ENCODE data around the gene SEC61A2. TPM values are rescaled to one million over a fixed set of nuclear protein-coding genes. Genes with fewer than 3 reads are reported as not detected.
"Not testable (repeated sequence)": the region's sequence is repeated elsewhere in the genome, so short reads cannot be mapped to it uniquely, and the experiment has no call there.

Gene SEC61A2
- total RNA-seq, result 6.0 and 9.0 TPM in 2 replicates

- no peak for DNase-seq (ENCODE audit: extremely low read depth, low read depth, low spot score)
Measured at GRCh38 chr10:12129222-12130111, at the start of gene SEC61A2. Gene SEC61A2, plus strand, starts transcription at chr10:12129677. Its CDS starts 111 bp downstream, at chr10:12129788.

GRCh38 chr10:12081470-12081869 is 48.0 kb upstream of the SEC61A2 start:
- no peak for DNase-seq (ENCODE audit: extremely low read depth, low read depth, low spot score)

GRCh38 chr10:12081879-12082557 is 47.5 kb upstream of the SEC61A2 start:
- DNase-seq (ENCODE audit: extremely low read depth, low read depth, low spot score), result no peak

- no peak for DNase-seq (ENCODE audit: extremely low read depth, low read depth, low spot score)
Measured at GRCh38 chr10:12088919-12089318, 40.6 kb upstream of the SEC61A2 start.

- no peak for DNase-seq (ENCODE audit: extremely low read depth, low read depth, low spot score)
Measured at GRCh38 chr10:12091421-12091820, 38.1 kb upstream of the SEC61A2 start.

GRCh38 chr10:12097361-12097760 is 32.1 kb upstream of the SEC61A2 start:
- DNase-seq (ENCODE audit: extremely low read depth, low read depth, low spot score), result not testable (repeated sequence)

- no peak for DNase-seq (ENCODE audit: extremely low read depth, low read depth, low spot score)
Measured at GRCh38 chr10:12097791-12098190, 31.7 kb upstream of the SEC61A2 start.

- DNase-seq (ENCODE audit: extremely low read depth, low read depth, low spot score), result no peak
Measured at GRCh38 chr10:12098966-12099365, 30.5 kb upstream of the SEC61A2 start.

- no peak for DNase-seq (ENCODE audit: extremely low read depth, low read depth, low spot score)
Measured at GRCh38 chr10:12103802-12104201, 25.7 kb upstream of the SEC61A2 start.

GRCh38 chr10:12107781-12108180 is 21.7 kb upstream of the SEC61A2 start:
- no peak for DNase-seq (ENCODE audit: extremely low read depth, low read depth, low spot score)

GRCh38 chr10:12109286-12109685 is 20.2 kb upstream of the SEC61A2 start:
- no peak for DNase-seq (ENCODE audit: extremely low read depth, low read depth, low spot score)

GRCh38 chr10:12111528-12111927 is 17.9 kb upstream of the SEC61A2 start:
- DNase-seq (ENCODE audit: extremely low read depth, low read depth, low spot score), result no peak

- no peak for DNase-seq (ENCODE audit: extremely low read depth, low read depth, low spot score)
Measured at GRCh38 chr10:12113627-12114026, 15.8 kb upstream of the SEC61A2 start.

GRCh38 chr10:12121673-12122072 is 7.8 kb upstream of the SEC61A2 start:
- DNase-seq (ENCODE audit: extremely low read depth, low read depth, low spot score), result no peak

GRCh38 chr10:12130237-12130872 is 878 bp downstream of the SEC61A2 start:
- peak; percentile 41 for DNase-seq (ENCODE audit: extremely low read depth, low read depth, low spot score)

GRCh38 chr10:12135631-12136030 is 6.2 kb downstream of the SEC61A2 start:
- DNase-seq (ENCODE audit: extremely low read depth, low read depth, low spot score), result no peak

- DNase-seq (ENCODE audit: extremely low read depth, low read depth, low spot score), result no peak
Measured at GRCh38 chr10:12140038-12140437, 10.6 kb downstream of the SEC61A2 start.

GRCh38 chr10:12144538-12144937 is 15.1 kb downstream of the SEC61A2 start:
- no peak for DNase-seq (ENCODE audit: extremely low read depth, low read depth, low spot score)

- no peak for DNase-seq (ENCODE audit: extremely low read depth, low read depth, low spot score)
Measured at GRCh38 chr10:12150163-12150562, 20.7 kb downstream of the SEC61A2 start.

GRCh38 chr10:12154516-12154915 is 25.0 kb downstream of the SEC61A2 start:
- DNase-seq (ENCODE audit: extremely low read depth, low read depth, low spot score), result no peak

- DNase-seq (ENCODE audit: extremely low read depth, low read depth, low spot score), result no peak
Measured at GRCh38 chr10:12156367-12157123, 27.1 kb downstream of the SEC61A2 start.
